ENCODE measurements around the gene PHC3. TPM values are rescaled to one million over a fixed set of nuclear protein-coding genes. Genes with fewer than 3 reads are reported as not detected.

Gene PHC3
- total and polyA plus RNA-seq, 2 of the 13 experiments (the other 11 are each of a cell fraction or from before 2014, with no cell fraction given) = 24.1 to 49.0 TPM

GRCh38 chr3:170076715-170077238, 104.8 kb downstream of the PHC3 start (continued):
- TF ChIP-seq ATF7-NPFF (CRISPR knock-in tag; IDR thresholded peaks at IDR 0.05; ENCODE audit: low read depth) = no peak
- TF ChIP-seq ZBTB4 (CRISPR knock-in tag; IDR thresholded peaks at IDR 0.05; ENCODE audit: borderline replicate concordance) = 0 out of 2 replicates have a peak, but pooled peaks have one; percentile 25
- no peak for TF ChIP-seq BRF2 (CRISPR knock-in tag; IDR thresholded peaks at IDR 0.05)
- no peak for TF ChIP-seq DNMT1 (CRISPR knock-in tag; IDR thresholded peaks at IDR 0.05)
- no peak for TF ChIP-seq ISX (CRISPR knock-in tag; conservative IDR thresholded peaks at IDR 0.05)
- 0 out of 2 replicates have a peak, but pooled peaks have one; percentile 23 for TF ChIP-seq XBP1 (CRISPR knock-in tag; IDR thresholded peaks at IDR 0.05)
- TF ChIP-seq UBTF (CRISPR knock-in tag; IDR thresholded peaks at IDR 0.05) = no peak
- TF ChIP-seq ZNF18 (CRISPR knock-in tag; IDR thresholded peaks at IDR 0.05; ENCODE audit: insufficient replicate concordance) = no peak
- TF ChIP-seq ETV6 (CRISPR knock-in tag; conservative IDR thresholded peaks at IDR 0.05) = no peak
- TF ChIP-seq ZNF263 (CRISPR knock-in tag; IDR thresholded peaks at IDR 0.05) = no peak
- no peak for TF ChIP-seq THYN1 (CRISPR knock-in tag; IDR thresholded peaks at IDR 0.05; ENCODE audit: borderline replicate concordance, low read depth)
- TF ChIP-seq TFE3 (CRISPR knock-in tag; IDR thresholded peaks at IDR 0.05) = peak; percentile 97
- TF ChIP-seq ZNF674 (CRISPR knock-in tag; IDR thresholded peaks at IDR 0.05; ENCODE audit: low read depth) = no peak
- no peak for TF ChIP-seq PHF21A (CRISPR knock-in tag; IDR thresholded peaks at IDR 0.05)
- TF ChIP-seq ZNF782 (CRISPR knock-in tag; IDR thresholded peaks at IDR 0.05; ENCODE audit: borderline replicate concordance) = no peak
- no peak for TF ChIP-seq KDM4B (CRISPR knock-in tag; IDR thresholded peaks at IDR 0.05)
- TF ChIP-seq ZNF891 (CRISPR knock-in tag; IDR thresholded peaks at IDR 0.05) = no peak
- no peak for TF ChIP-seq PHF20 (CRISPR knock-in tag; IDR thresholded peaks at IDR 0.05)
- no peak for TF ChIP-seq SRSF4 (IDR thresholded peaks at IDR 0.05; ENCODE audit: low read depth, low read length, poor library complexity, severe bottlenecking)
